Heart right ventricle (tissue), 16 donors: ENCODE results near the gene CACNA1B. TPM values are rescaled to one million over a fixed set of nuclear protein-coding genes. Genes with fewer than 3 reads are reported as not detected.

Source experiments
- ATAC-seq, 8 donors: fragments of 200-7000 bp; cut with Tn5 transposase; one replicate each; pipeline ENCODE4 v1.9.1; 2020; ENCODE audit warnings: mild to moderate bottlenecking in 8 of 8, moderate library complexity in 8 of 8, moderate number of reproducible peaks in 1 of 8
- DNase-seq, 2 donors: peaks; one replicate each; pipeline ENCODE4 v3.0.0-alpha.2; 2020
- H3K27ac ChIP-seq, 10 donors: fragments of 200-600 bp; sonication (generic) in 2 of 10; one replicate each; pipeline versions ENCODE4 v1.5.0 to v1.8.0; 2020 to 2022; ENCODE audit warnings: mild to moderate bottlenecking in 3 of 10
- H3K27me3 ChIP-seq, 7 donors: fragments of 200-600 bp; one replicate each; pipeline ENCODE4 v1.8.0; 2021 to 2022; ENCODE audit warnings: mild to moderate bottlenecking in 2 of 7
- H3K36me3 ChIP-seq, 9 donors: fragments of 200-600 bp; sonication (generic) in 1 of 9; one replicate each; pipeline versions ENCODE4 v1.5.0 to v1.8.0; 2020 to 2022; ENCODE audit warnings: mild to moderate bottlenecking in 2 of 9
- H3K4me1 ChIP-seq, 9 donors: fragments of 200-600 bp; sonication (generic) in 1 of 9; one replicate each; pipeline versions ENCODE4 v1.5.0 to v1.8.0; 2020 to 2022; ENCODE audit warnings: mild to moderate bottlenecking in 4 of 9
- H3K4me3 ChIP-seq, 10 donors: fragments of 200-600 bp; sonication (generic) in 2 of 10; one replicate each; pipeline versions ENCODE4 v1.5.0 to v1.8.0; 2020 to 2022; ENCODE audit warnings: mild to moderate bottlenecking in 7 of 10, moderate library complexity in 2 of 10
- H3K9me3 ChIP-seq, 11 donors: fragments of 200-600 bp in 10 of 11; sonication (generic) in 2 of 11; one replicate each; pipeline versions ENCODE4 v1.5.0 to v1.8.0; 2013 to 2022; ENCODE audit warnings: mild to moderate bottlenecking in 2 of 11, control low read depth in 1 of 11, moderate library complexity in 1 of 11
- WGBS, 2 donors: extraction: QIAGEN DNeasy Blood & Tissue Kit; methylation state at CpG; one replicate each; pipeline ENCODE4 v1.1.7; 2013; ENCODE audit warnings: inconsistent platforms in 1 of 2; 5-methylcytosine and 5-hydroxymethylcytosine counted together
- intact Hi-C, 10 donors: fragments of 100-400 bp; cut with DNase I; formaldehyde crosslinking; loops; one replicate each; pipeline versions ENCODE4 v1.11.1 to v1.14.2; 2022
- polyA plus RNA-seq, 2 donors: library from polyadenylated mRNA; stranded (reverse); fragments of 200-250 nt; gene quantifications; one replicate each; pipeline ENCODE4 v1.2.3, GENCODE V29; 2013
- total RNA-seq, 10 donors: library from RNA; stranded (reverse); fragmentation: NEBNext Ultra II Directional in 3 of 10; extraction: Animal tissue kit (Norgen Biotek cat#: 25700) in 3 of 10; gene quantifications; one replicate each; pipeline versions ENCODE4 v1.2.1 to v1.2.4, GENCODE V29; 2021 to 2023
- TF ChIP-seq, protein P1 (sequence below), 9 donors: fragments of 200-600 bp; sonication (generic) in 2 of 9; IDR thresholded peaks; one replicate each; pipeline versions ENCODE4 v1.5.0 to v1.8.0; 2021 to 2022; ENCODE audit warnings: antibody characterized with exemption in 9 of 9, mild to moderate bottlenecking in 5 of 9, moderate library complexity in 1 of 9
- donor health status: Arrhythmogenic right ventricular cardiomyopathy.
- donor health status: ischemic (EF 13 %, LVEDD 7.1; RV severe dilation, severe dysfunction).
- donor health status: healthy with polysubstance abuse.
- donor health status: DM: no; HTN: yes; CAD: no.
- donor health status: DM: no; HTN: no; CAD: no.
- donor health status: ischemic (EF 25% LVEDD 6.9; RV normal size, moderate dysfunction).
- donor health status: ischemic (EF 25% LVEDD 5.7; RV mildly dilated, moderate dysfunction).
- donor health status: healthy.
- donor health status: DM: yes; HTN: yes; CAD: no.
- donor health status: Ischemic cardiomyopathy.
- donor health status: ischemic (EF 35%, LVEDD 5.7; RV mildly dilated, moderate dysfunction).
- donor health status: nonischemic (EF 11% LVEDD 7.7; RV severe dilation, severe dysfunction).
- donor health status: DM: yes; HTN: yes; CAD: no.
- donor health status: PGD.
- donor health status: ischemic (EF 29% LVEDD 5.4; RV normal size, mild dysfunction).
- donor health status: nonischemic (EF 23%, LVEDD 6.1; RV moderate dilation, normal function).

Gene CACNA1B
- total and polyA plus RNA-seq, 12 donors = under 0.01 to 0.66 (median 0.15) TPM; not detected in 1

DNA sequence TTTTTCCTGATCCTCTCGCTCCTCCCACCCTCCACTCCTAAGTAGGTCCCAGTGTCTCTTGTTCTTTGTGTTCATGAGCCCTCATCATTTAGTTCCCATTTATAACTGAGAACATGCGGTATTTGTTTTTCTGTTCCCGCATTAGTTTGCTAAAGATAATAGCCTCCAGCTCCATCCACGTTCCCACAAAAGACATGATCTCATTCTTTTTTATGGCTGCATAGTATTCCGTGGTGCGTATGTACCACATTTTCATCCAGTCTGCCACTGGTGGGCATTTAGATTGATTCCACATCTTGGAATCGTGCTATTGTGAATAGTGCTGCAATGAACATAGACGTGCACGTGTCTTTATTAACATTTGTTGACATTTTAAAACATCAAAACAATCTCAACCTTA is 34.2 kb upstream of the CACNA1B start:
- Histone ChIP-seq H3K4me1 (no peaks in the 10 kb centered on the region), H3K27me3 (no peaks in the 10 kb centered on the region), H3K4me3 (no peak overlapping the region), H3K36me3 (no peaks in the 10 kb centered on the region), H3K27ac (no peak overlapping the region), H3K9me3 (peaks cover 0 to 28% (median 0%) of the 10 kb centered on the region in 11 donors)
- ATAC-seq = no peak
- intact Hi-C loops = loop anchor here in 1 of 10 donors (10.0 kb wide), 1 partner anchor 141 kb away; no protein-coding TSS in a partner anchor
- WGBS, 2 donors = 90 to 93% methylated on average over 9 of the region's 9 CpGs
- TF ChIP-seq, protein P1, sequence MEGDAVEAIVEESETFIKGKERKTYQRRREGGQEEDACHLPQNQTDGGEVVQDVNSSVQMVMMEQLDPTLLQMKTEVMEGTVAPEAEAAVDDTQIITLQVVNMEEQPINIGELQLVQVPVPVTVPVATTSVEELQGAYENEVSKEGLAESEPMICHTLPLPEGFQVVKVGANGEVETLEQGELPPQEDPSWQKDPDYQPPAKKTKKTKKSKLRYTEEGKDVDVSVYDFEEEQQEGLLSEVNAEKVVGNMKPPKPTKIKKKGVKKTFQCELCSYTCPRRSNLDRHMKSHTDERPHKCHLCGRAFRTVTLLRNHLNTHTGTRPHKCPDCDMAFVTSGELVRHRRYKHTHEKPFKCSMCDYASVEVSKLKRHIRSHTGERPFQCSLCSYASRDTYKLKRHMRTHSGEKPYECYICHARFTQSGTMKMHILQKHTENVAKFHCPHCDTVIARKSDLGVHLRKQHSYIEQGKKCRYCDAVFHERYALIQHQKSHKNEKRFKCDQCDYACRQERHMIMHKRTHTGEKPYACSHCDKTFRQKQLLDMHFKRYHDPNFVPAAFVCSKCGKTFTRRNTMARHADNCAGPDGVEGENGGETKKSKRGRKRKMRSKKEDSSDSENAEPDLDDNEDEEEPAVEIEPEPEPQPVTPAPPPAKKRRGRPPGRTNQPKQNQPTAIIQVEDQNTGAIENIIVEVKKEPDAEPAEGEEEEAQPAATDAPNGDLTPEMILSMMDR (IDR thresholded peaks at IDR 0.05) = no peak
- DNase-seq = no peak

- no peaks in the 10 kb centered on the region for H3K27me3 ChIP-seq
- DNase-seq (no peak), ATAC-seq (no peak)
- H3K9me3 ChIP-seq = peaks cover 0 to 48% (median 35%) of the 10 kb centered on the region in 11 donors
- intact Hi-C loops = no loop called here
- WGBS, 2 donors = 31 to 50% methylated on average over 5 of the region's 5 CpGs
- H3K4me1 ChIP-seq = no peaks in the 10 kb centered on the region
- H3K27ac ChIP-seq = no peak overlapping the region
- no peak overlapping the region for H3K4me3 ChIP-seq
- TF ChIP-seq, protein P1 (IDR thresholded peaks at IDR 0.05) = no peak
- H3K36me3 ChIP-seq = no peaks in the 10 kb centered on the region
These were observed 25.9 kb upstream of the CACNA1B start for GRCh38 chr9:137851516-137852267.

- DNase-seq = no peak
- H3K4me1 ChIP-seq = no peaks in the 10 kb centered on the region
- H3K27me3 ChIP-seq = no peaks in the 10 kb centered on the region
- TF ChIP-seq, protein P1 (IDR thresholded peaks at IDR 0.05) = no peak
- peaks cover 0 to 60% (median 39%) of the 10 kb centered on the region in 11 donors for H3K9me3 ChIP-seq
- WGBS, 2 donors = 89 to 91% methylated on average over 1 of the region's 1 CpG
- no peak overlapping the region for H3K4me3 ChIP-seq
- H3K27ac ChIP-seq = no peak overlapping the region
- no peak for ATAC-seq
- no peaks in the 10 kb centered on the region for H3K36me3 ChIP-seq
- intact Hi-C loops = no loop called here
These were observed 24.1 kb upstream of the CACNA1B start for GRCh38 chr9:137853392-137853995.

DNA sequence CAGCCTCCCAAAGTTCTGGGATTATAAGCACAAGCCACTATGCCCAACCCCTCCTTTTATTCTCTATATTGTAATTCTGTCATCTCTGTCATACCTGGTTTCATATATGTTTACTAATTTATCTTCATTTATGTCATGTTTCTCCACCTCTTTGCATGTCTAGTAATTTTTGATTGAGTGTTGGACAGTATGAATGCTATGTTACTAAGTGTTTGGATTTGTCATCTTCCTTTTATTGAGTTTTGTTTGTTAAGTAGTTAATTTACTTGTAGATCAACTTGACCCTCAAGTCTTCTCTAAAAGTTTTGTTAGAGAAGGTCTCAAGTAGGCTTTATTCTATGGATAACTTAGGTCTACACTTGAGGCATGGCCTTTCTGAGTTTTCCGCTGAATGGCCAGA is 17.2 kb upstream of the CACNA1B start:
- TF ChIP-seq, protein P1 (IDR thresholded peaks at IDR 0.05) = no peak
- Histone ChIP-seq H3K36me3 (no peaks in the 10 kb centered on the region), H3K9me3 (peaks cover 0 to 59% (median 28%) of the 10 kb centered on the region in 11 donors), H3K4me1 (no peaks in the 10 kb centered on the region), H3K27me3 (peaks cover 0 to 9% (median 6%) of the 10 kb centered on the region in 7 donors), H3K27ac (no peak overlapping the region), H3K4me3 (no peak overlapping the region)
- DNase-seq (no peak), ATAC-seq (no peak)
- intact Hi-C loops = no loop called here
- WGBS, 2 donors = 41 to 96% methylated on average over 1 of the region's 1 CpG
